HG03520 (cell line): Measurements from ENCODE around the gene PSG11.
"Not testable (repeated sequence)": the region's sequence is repeated elsewhere in the genome, so short reads cannot be mapped to it uniquely, and the experiment has no call there.

Experiments used
- ATAC-seq: cut with Tn5 transposase; IDR thresholded peaks from one replicate; pipeline ENCODE4 v1.9.1; 2021; ENCODE audit warnings: mild to moderate bottlenecking, moderate library complexity; ENCODE audit not compliant: unreplicated experiment

PSG11 gene

GRCh38 chr19:43026369-43026768, at the start of gene PSG11:
Gene PSG11, minus strand, starts transcription at chr19:43026469. Its CDS starts 97 bp downstream, at chr19:43026372.
- not testable (repeated sequence) for ATAC-seq

- not testable (repeated sequence) for ATAC-seq
These were observed 36.1 kb upstream of the PSG11 start for GRCh38 chr19:43062418-43062817.

- ATAC-seq: not testable (repeated sequence)
These were observed 35.1 kb upstream of the PSG11 start for GRCh38 chr19:43061326-43061725.

- ATAC-seq: not testable (repeated sequence)
These were observed 34.0 kb upstream of the PSG11 start for GRCh38 chr19:43060254-43060653.

GRCh38 chr19:43059482-43059881, 33.2 kb upstream of the PSG11 start:
- not testable (repeated sequence) for ATAC-seq

- ATAC-seq: not testable (repeated sequence)
These were observed 32.2 kb upstream of the PSG11 start for GRCh38 chr19:43058440-43058839.

- ATAC-seq: not testable (repeated sequence)
These were observed 21.7 kb upstream of the PSG11 start for GRCh38 chr19:43047966-43048365.

GRCh38 chr19:43046578-43046977, 20.3 kb upstream of the PSG11 start:
- ATAC-seq: not testable (repeated sequence)

GRCh38 chr19:43043492-43044180, 17.4 kb upstream of the PSG11 start:
- ATAC-seq: not testable (repeated sequence)

GRCh38 chr19:43031645-43032044, 5.4 kb upstream of the PSG11 start:
- ATAC-seq: not testable (repeated sequence)

GRCh38 chr19:43028866-43029265, 2.6 kb upstream of the PSG11 start:
- ATAC-seq: no peak

GRCh38 chr19:43027985-43028384, 1.7 kb upstream of the PSG11 start:
- ATAC-seq: not testable (repeated sequence)

GRCh38 chr19:43027061-43027460, 792 bp upstream of the PSG11 start:
- ATAC-seq: not testable (repeated sequence)

- not testable (repeated sequence) for ATAC-seq
These were observed 4.2 kb downstream of the PSG11 start for GRCh38 chr19:43022098-43022497.

- ATAC-seq: not testable (repeated sequence)
These were observed 4.6 kb downstream of the PSG11 start for GRCh38 chr19:43021629-43022028.

GRCh38 chr19:43019588-43019987, 6.7 kb downstream of the PSG11 start:
- not testable (repeated sequence) for ATAC-seq

GRCh38 chr19:43005841-43006240, 20.4 kb downstream of the PSG11 start:
- not testable (repeated sequence) for ATAC-seq

GRCh38 chr19:43004846-43005245, 21.4 kb downstream of the PSG11 start:
- not testable (repeated sequence) for ATAC-seq

- not testable (repeated sequence) for ATAC-seq
These were observed 22.6 kb downstream of the PSG11 start for GRCh38 chr19:43003634-43004033.

GRCh38 chr19:43002948-43003347, 23.3 kb downstream of the PSG11 start:
- ATAC-seq: not testable (repeated sequence)

GRCh38 chr19:42996161-42996560, 30.1 kb downstream of the PSG11 start:
- ATAC-seq: not testable (repeated sequence)

GRCh38 chr19:42992029-42992604, 34.2 kb downstream of the PSG11 start:
- not testable (repeated sequence) for ATAC-seq
